ENCODE measurements around the gene CPEB3.

CPEB3 gene

GRCh38 chr10:92014620-92015019 is 276.3 kb downstream of the CPEB3 start:
- no peak for DNase-seq

GRCh38 chr10:92011560-92012214 is 279.2 kb downstream of the CPEB3 start:
- DNase-seq: no peak

GRCh38 chr10:92010047-92010735 is 280.7 kb downstream of the CPEB3 start:
- no peak for DNase-seq

- DNase-seq: no peak
Observed at GRCh38 chr10:92009445-92009844, 281.4 kb downstream of the CPEB3 start.

GRCh38 chr10:92005978-92006377 is 284.9 kb downstream of the CPEB3 start:
- DNase-seq: no peak

- no peak for DNase-seq
Observed at GRCh38 chr10:92003258-92003657, 287.6 kb downstream of the CPEB3 start.

GRCh38 chr10:92001995-92002394 is 288.9 kb downstream of the CPEB3 start:
- no peak for DNase-seq

- DNase-seq: no peak
Observed at GRCh38 chr10:92001581-92001980, 289.3 kb downstream of the CPEB3 start.
